Panc1 (cell line): ENCODE results near the gene THSD7B. TPM values are rescaled to one million over a fixed set of nuclear protein-coding genes. Genes with fewer than 3 reads are reported as not detected.

Experiments used
- ATAC-seq: fragments of 200-7000 bp; cut with Tn5 transposase; 2 replicates; pipeline ENCODE4 v1.9.1; 2020; ENCODE audit warnings: mild to moderate bottlenecking, moderate library complexity
- BruUV-seq: library from RNA; stranded (reverse); fragments of 400-500 nt; replicated peaks from 2 replicates; lab custom pipeline; 2021; lab: Mats Ljungman, UMichigan
- CTCF ChIA-PET: fragments of 300-600 bp; sonication (Branson Sonifier 250); formaldehyde crosslinking; loops from one replicate; lab custom pipeline; 2022; ENCODE audit warnings: antibody characterized with exemption; lab: Charles Lee
- POLR2A ChIA-PET: fragments of 300-600 bp; sonication (Branson Sonifier 250); formaldehyde crosslinking; loops from one replicate; lab custom pipeline; 2022; ENCODE audit warnings: antibody characterized with exemption; lab: Charles Lee
- DNase-seq: peaks from one replicate; pipeline ENCODE4 v3.0.0-alpha.2; 2010; ENCODE audit warnings: low read depth, low spot score
- H3K27ac ChIP-seq: 2 replicates; pipeline ENCODE4 v1.5.1; 2011; ENCODE audit warnings: mild to moderate bottlenecking, low read length, inconsistent platforms
- H3K27me3 ChIP-seq: fragments of 200-500 bp; sonication (Bioruptor generic); 2 replicates; pipeline ENCODE4 v1.6.0; 2014; ENCODE audit warnings: low read length, inconsistent platforms; ENCODE audit not compliant: control insufficient read depth, insufficient read depth
- H3K36me3 ChIP-seq: fragments of 200-500 bp; sonication (Bioruptor generic); 2 replicates; pipeline ENCODE4 v1.5.1; 2014; ENCODE audit warnings: inconsistent platforms, mild to moderate bottlenecking, low read length, moderate library complexity; ENCODE audit not compliant: control insufficient read depth, insufficient read depth
- H3K4me1 ChIP-seq: 2 replicates; pipeline ENCODE4 v1.5.1; 2011; ENCODE audit warnings: inconsistent platforms, mild to moderate bottlenecking, low read length, moderate library complexity; ENCODE audit not compliant: control insufficient read depth, insufficient read depth
- H3K4me3 ChIP-seq, 2 experiments: 2 replicates each; pipeline ENCODE4 v1.5.1; 2011 to 2012; ENCODE audit warnings: low read depth in 2 of 2, low read length in 2 of 2, mild to moderate bottlenecking in 2 of 2, inconsistent platforms in 1 of 2, moderate library complexity in 1 of 2
- H3K9me3 ChIP-seq: fragments of 200-500 bp; sonication (Bioruptor generic); 2 replicates; pipeline ENCODE4 v1.5.1; 2014; ENCODE audit warnings: low read depth, mild to moderate bottlenecking, inconsistent platforms, low read length, moderate library complexity; ENCODE audit not compliant: control insufficient read depth, insufficient read depth
- POLR2AphosphoS5 ChIP-seq: IDR thresholded peaks from 2 replicates; pipeline ENCODE4 v1.6.1; 2012; ENCODE audit warnings: mild to moderate bottlenecking, low read depth, low read length, moderate library complexity
- SIN3A ChIP-seq: IDR thresholded peaks from 2 replicates; pipeline ENCODE4 v1.6.1; 2012; ENCODE audit warnings: low read depth, mild to moderate bottlenecking, low read length, moderate library complexity, borderline replicate concordance; ENCODE audit not compliant: insufficient read depth
- TCF7L2 ChIP-seq: IDR thresholded peaks from 2 replicates; pipeline ENCODE4 v1.6.1; 2011; ENCODE audit warnings: mild to moderate bottlenecking, low read depth, low read length, inconsistent platforms
- in situ Hi-C: cut with HindIII; loops from 2 replicates; pipeline ENCODE4 v1.10.0; 2016; ENCODE audit warnings: low sequenced_read_pairs, low pct_unique_long_range_greater_than_20kb
- intact Hi-C: fragments of 100-400 bp; cut with micrococcal nuclease; formaldehyde crosslinking; loops from one replicate; pipeline ENCODE4 v1.10.0; 2022; ENCODE audit not compliant: unreplicated experiment
- total RNA-seq: library from RNA; stranded (reverse); gene quantifications from one replicate; pipeline ENCODE4 v1.2.1, GENCODE V29; 2021; ENCODE audit not compliant: unreplicated experiment
- TF ChIP-seq, protein P1 (sequence below), 2 experiments: IDR thresholded peaks; 2 replicates each; pipeline ENCODE4 v1.6.1; 2011 to 2012; ENCODE audit warnings: low read depth in 2 of 2, control low read depth in 1 of 2, low read length in 1 of 2, mild to moderate bottlenecking in 1 of 2, moderate library complexity in 1 of 2; ENCODE audit not compliant: insufficient read depth in 1 of 2
- TF ChIP-seq, protein P2 (sequence below): fragments of 450-650 bp; IDR thresholded peaks from 2 replicates; pipeline ENCODE4 v1.5.1; 2017; ENCODE audit warnings: mild to moderate bottlenecking

Gene THSD7B
- total RNA-seq, 1 experiment from 2014 or later = not detected

DNA sequence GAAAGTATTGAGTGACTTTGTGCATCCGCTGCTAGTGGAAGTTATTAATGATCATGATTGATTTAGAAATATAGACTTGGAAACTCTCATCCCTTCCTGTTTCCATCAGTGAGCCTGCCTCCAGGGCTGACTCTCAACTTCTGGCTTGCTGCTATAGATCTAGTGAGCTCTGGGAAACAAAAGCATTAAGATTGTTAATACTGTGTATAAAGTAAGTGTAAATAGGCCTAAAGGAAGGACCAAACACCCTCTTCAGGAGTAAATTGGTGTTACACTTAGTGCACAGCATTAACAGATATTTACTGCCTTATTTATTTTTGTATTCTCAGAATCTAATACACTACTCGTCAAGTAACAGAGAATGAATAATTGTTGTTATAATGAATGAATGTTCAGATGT lies 285.6 kb downstream of the THSD7B start:
- no peaks in the 10 kb centered on the region for H3K9me3 ChIP-seq
- ChIA-PET CTCF (no interaction called here), POLR2A (no interaction called here)
- TF ChIP-seq, protein P1, sequence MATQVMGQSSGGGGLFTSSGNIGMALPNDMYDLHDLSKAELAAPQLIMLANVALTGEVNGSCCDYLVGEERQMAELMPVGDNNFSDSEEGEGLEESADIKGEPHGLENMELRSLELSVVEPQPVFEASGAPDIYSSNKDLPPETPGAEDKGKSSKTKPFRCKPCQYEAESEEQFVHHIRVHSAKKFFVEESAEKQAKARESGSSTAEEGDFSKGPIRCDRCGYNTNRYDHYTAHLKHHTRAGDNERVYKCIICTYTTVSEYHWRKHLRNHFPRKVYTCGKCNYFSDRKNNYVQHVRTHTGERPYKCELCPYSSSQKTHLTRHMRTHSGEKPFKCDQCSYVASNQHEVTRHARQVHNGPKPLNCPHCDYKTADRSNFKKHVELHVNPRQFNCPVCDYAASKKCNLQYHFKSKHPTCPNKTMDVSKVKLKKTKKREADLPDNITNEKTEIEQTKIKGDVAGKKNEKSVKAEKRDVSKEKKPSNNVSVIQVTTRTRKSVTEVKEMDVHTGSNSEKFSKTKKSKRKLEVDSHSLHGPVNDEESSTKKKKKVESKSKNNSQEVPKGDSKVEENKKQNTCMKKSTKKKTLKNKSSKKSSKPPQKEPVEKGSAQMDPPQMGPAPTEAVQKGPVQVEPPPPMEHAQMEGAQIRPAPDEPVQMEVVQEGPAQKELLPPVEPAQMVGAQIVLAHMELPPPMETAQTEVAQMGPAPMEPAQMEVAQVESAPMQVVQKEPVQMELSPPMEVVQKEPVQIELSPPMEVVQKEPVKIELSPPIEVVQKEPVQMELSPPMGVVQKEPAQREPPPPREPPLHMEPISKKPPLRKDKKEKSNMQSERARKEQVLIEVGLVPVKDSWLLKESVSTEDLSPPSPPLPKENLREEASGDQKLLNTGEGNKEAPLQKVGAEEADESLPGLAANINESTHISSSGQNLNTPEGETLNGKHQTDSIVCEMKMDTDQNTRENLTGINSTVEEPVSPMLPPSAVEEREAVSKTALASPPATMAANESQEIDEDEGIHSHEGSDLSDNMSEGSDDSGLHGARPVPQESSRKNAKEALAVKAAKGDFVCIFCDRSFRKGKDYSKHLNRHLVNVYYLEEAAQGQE (IDR thresholded peaks at IDR 0.05; ENCODE audit: insufficient read depth in 1 of 2, low read depth in 2 of 2, low read length in 1 of 2) = no peak
- TF ChIP-seq, protein P2, sequence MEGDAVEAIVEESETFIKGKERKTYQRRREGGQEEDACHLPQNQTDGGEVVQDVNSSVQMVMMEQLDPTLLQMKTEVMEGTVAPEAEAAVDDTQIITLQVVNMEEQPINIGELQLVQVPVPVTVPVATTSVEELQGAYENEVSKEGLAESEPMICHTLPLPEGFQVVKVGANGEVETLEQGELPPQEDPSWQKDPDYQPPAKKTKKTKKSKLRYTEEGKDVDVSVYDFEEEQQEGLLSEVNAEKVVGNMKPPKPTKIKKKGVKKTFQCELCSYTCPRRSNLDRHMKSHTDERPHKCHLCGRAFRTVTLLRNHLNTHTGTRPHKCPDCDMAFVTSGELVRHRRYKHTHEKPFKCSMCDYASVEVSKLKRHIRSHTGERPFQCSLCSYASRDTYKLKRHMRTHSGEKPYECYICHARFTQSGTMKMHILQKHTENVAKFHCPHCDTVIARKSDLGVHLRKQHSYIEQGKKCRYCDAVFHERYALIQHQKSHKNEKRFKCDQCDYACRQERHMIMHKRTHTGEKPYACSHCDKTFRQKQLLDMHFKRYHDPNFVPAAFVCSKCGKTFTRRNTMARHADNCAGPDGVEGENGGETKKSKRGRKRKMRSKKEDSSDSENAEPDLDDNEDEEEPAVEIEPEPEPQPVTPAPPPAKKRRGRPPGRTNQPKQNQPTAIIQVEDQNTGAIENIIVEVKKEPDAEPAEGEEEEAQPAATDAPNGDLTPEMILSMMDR = peak; percentile 22; the same call in 1 of the 2 replicates
- TF ChIP-seq SIN3A (no peak), POLR2AphosphoS5 (no peak), TCF7L2 (no peak)
- H3K27ac ChIP-seq = no peak overlapping the region
- no peaks in the 10 kb centered on the region for H3K4me1 ChIP-seq
- no peaks in the 10 kb centered on the region for H3K36me3 ChIP-seq
- H3K4me3 ChIP-seq = no peak overlapping the region
- ATAC-seq = 0 out of 2 replicates have a peak, but pooled peaks have one; percentile 58
- no TSS peak for BruUV-seq
- intact Hi-C loops (no loop called here), in situ Hi-C loops (no loop called here)
- peak; percentile 1 for DNase-seq
- no peaks in the 10 kb centered on the region for H3K27me3 ChIP-seq

DNA sequence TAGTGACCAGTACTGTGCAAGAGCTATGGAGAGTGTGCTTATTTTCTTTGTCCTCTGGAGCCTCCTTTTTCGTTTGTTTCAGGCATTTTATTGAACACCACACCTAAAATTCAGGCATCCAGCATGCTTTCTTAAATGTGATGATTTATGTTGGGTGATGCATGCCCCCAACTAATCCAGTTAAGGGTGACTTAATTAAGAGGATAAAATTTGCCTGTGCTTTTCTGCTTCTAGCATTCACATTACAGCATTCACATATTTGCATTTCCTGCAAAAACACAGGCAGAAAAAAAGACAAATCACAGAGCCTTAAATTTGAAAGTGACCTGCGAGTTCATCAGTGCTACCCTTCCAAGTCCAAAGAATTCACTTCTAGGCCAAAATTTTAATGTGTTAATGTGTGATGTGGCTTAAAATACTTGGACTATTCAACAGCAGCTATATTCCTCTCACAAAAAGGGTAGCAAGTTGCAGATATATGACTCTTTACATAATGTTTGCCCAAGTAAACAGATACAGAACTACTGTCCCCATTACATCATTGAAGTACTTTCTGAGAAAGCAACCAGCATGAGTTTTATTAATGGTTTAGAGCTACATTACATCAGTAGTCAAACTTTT lies 286.5 kb downstream of the THSD7B start:
- H3K27me3 ChIP-seq = no peaks in the 10 kb centered on the region
- TF ChIP-seq, protein P1 (IDR thresholded peaks at IDR 0.05; ENCODE audit: insufficient read depth in 1 of 2, low read depth in 2 of 2, low read length in 1 of 2) = no peak
- TF ChIP-seq, protein P2 = no peak
- TF ChIP-seq POLR2AphosphoS5 (no peak), TCF7L2 (no peak), SIN3A (no peak)
- ChIA-PET POLR2A (no interaction called here), CTCF (no interaction called here)
- no peaks in the 10 kb centered on the region for H3K36me3 ChIP-seq
- no TSS peak for BruUV-seq
- no peak for ATAC-seq
- H3K9me3 ChIP-seq = no peaks in the 10 kb centered on the region
- no peak for DNase-seq
- H3K4me1 ChIP-seq = no peaks in the 10 kb centered on the region
- no peak overlapping the region for H3K27ac ChIP-seq
- intact Hi-C loops = no loop called here
- no peak overlapping the region for H3K4me3 ChIP-seq
- in situ Hi-C loops = no loop called here
